ENCODE results near the gene PRR13. TPM values are rescaled to one million over a fixed set of nuclear protein-coding genes. Genes with fewer than 3 reads are reported as not detected.
A peak's percentile ranks its signal among the peaks of the same experiment; 100 is the strongest.

Gene PRR13
- total and polyA plus RNA-seq, 2 of the 13 experiments (the other 11 are each of a cell fraction or from before 2014, with no cell fraction given) = 65.0 to 102 TPM

- TF ChIP-seq SP5 (CRISPR knock-in tag; IDR thresholded peaks at IDR 0.05; ENCODE audit: borderline replicate concordance, low read depth) (peak; percentile 83), ZNF574 (CRISPR knock-in tag; IDR thresholded peaks at IDR 0.05) (peak; percentile 99), ZNF710 (CRISPR knock-in tag; IDR thresholded peaks at IDR 0.05; ENCODE audit: borderline replicate concordance) (no peak; the same call in none of the 2 replicates), FOXK2 (IDR thresholded peaks at IDR 0.05) (peak; percentile 69; the same call in 1 of the 2 replicates), REPIN1 (CRISPR knock-in tag; IDR thresholded peaks at IDR 0.05; ENCODE audit: borderline replicate concordance, low read depth) (peak; percentile 91), RXRA (CRISPR knock-in tag; IDR thresholded peaks at IDR 0.05) (peak; percentile 81), JUND (CRISPR knock-in tag; IDR thresholded peaks at IDR 0.05) (no peak), KIAA2018 (CRISPR knock-in tag; IDR thresholded peaks at IDR 0.05; ENCODE audit: borderline replicate concordance) (no peak), MED8 (CRISPR knock-in tag; IDR thresholded peaks at IDR 0.05; ENCODE audit: insufficient replicate concordance) (peak; percentile 56), DMAP1 (CRISPR knock-in tag; IDR thresholded peaks at IDR 0.05) (peak; percentile 85), KDM2A (CRISPR knock-in tag; IDR thresholded peaks at IDR 0.05; ENCODE audit: borderline replicate concordance, low read depth) (peak; percentile 98), ZNF644 (CRISPR knock-in tag; IDR thresholded peaks at IDR 0.05; ENCODE audit: low read depth) (0 out of 2 replicates have a peak, but pooled peaks have one; percentile 19), GABPB1 (CRISPR knock-in tag; IDR thresholded peaks at IDR 0.05) (peak; percentile 95)
- TF ChIP-seq, protein P1, sequence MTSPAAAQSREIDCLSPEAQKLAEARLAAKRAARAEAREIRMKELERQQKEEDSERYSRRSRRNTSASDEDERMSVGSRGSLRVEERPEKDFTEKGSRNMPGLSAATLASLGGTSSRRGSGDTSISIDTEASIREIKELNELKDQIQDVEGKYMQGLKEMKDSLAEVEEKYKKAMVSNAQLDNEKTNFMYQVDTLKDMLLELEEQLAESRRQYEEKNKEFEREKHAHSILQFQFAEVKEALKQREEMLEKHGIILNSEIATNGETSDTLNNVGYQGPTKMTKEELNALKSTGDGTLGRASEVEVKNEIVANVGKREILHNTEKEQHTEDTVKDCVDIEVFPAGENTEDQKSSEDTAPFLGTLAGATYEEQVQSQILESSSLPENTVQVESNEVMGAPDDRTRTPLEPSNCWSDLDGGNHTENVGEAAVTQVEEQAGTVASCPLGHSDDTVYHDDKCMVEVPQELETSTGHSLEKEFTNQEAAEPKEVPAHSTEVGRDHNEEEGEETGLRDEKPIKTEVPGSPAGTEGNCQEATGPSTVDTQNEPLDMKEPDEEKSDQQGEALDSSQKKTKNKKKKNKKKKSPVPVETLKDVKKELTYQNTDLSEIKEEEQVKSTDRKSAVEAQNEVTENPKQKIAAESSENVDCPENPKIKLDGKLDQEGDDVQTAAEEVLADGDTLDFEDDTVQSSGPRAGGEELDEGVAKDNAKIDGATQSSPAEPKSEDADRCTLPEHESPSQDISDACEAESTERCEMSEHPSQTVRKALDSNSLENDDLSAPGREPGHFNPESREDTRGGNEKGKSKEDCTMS (CRISPR knock-in tag; conservative IDR thresholded peaks at IDR 0.05) = no peak
Measured at GRCh38 chr12:53451661-53452158, 10.2 kb downstream of the PRR13 start, which contains the start of gene PCBP2 (continued).

Data from HepG2 (cell line).